ENCODE results near the gene LCTL.

GRCh38 chr15:66587749-66588148, 22.0 kb upstream of the LCTL start:
- TF ChIP-seq, protein P1, sequence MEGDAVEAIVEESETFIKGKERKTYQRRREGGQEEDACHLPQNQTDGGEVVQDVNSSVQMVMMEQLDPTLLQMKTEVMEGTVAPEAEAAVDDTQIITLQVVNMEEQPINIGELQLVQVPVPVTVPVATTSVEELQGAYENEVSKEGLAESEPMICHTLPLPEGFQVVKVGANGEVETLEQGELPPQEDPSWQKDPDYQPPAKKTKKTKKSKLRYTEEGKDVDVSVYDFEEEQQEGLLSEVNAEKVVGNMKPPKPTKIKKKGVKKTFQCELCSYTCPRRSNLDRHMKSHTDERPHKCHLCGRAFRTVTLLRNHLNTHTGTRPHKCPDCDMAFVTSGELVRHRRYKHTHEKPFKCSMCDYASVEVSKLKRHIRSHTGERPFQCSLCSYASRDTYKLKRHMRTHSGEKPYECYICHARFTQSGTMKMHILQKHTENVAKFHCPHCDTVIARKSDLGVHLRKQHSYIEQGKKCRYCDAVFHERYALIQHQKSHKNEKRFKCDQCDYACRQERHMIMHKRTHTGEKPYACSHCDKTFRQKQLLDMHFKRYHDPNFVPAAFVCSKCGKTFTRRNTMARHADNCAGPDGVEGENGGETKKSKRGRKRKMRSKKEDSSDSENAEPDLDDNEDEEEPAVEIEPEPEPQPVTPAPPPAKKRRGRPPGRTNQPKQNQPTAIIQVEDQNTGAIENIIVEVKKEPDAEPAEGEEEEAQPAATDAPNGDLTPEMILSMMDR (conservative IDR thresholded peaks at IDR 0.05; ENCODE audit: low read length), result no peak
- no peak for TF ChIP-seq EZH2phosphoT487 (IDR thresholded peaks at IDR 0.05; ENCODE audit: borderline replicate concordance, low read depth, low read length)

Measured in OCI-LY7 (cell line).